ENCODE data around the gene CFAP52.
A peak's percentile ranks its signal among the peaks of the same experiment; 100 is the strongest.
"Not testable (repeated sequence)": the region's sequence is repeated elsewhere in the genome, so short reads cannot be mapped to it uniquely, and the experiment has no call there.

Gene CFAP52

DNA sequence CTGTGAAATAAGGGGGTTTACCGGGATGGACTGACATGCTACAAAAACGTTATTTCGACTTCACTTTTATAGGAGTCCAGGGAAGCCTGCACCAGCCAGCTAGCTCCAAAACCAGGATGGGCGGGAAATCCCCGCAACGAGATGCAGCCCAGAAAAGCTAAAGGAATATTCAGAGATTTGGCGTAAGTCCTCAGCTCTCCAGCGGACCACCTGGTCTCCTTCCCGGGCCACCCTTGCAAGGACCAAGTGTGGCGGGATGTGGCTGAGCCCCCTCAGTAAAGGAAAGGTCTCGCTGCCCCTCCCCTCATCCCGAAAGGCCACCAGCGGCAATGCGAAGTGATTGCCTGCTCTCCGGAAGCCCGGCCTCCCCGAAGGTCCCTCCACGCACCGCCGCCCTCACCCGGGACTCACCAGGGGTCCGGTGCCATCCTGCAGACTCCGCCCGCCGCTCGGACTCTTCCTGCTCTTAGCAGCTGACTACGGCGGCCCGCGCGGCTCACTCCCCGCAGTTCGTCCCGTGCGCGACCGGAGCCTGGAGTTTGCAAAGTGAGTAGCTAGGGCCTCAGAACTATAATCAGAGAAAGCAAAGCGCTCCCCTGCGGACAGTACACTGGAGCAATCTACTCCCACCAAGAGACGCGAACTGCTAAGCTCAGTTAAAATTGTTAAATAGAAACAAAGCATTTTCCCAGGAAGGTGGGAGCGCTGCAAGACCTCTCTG lies 901 bp upstream of the CFAP52 start, which contains the start of gene STX8:
Gene STX8, minus strand, starts transcription at position 440 of the 721 bp plus-strand sequence. Its CDS starts 12 bp downstream, at position 428.
- no peak within 1 kb of the TSS for H3K27ac ChIP-seq (ENCODE audit: low read length)
- no peaks in the 10 kb centered on the region for H3K36me3 ChIP-seq (ENCODE audit: control insufficient read depth, low read depth, low read length)
- peak within 1 kb of the TSS; percentile 88 for H3K4me3 ChIP-seq (ENCODE audit: low read length)
- H3K4me1 ChIP-seq (ENCODE audit: control insufficient read depth, low read depth, low read length): peaks cover 7% of the 10 kb centered on the region
- H3K9ac ChIP-seq (ENCODE audit: low read length): peak within 1 kb of the TSS; percentile 69
- H3K27me3 ChIP-seq (ENCODE audit: control insufficient read depth, insufficient read depth, low read length): no peaks in the 10 kb centered on the region
- H3K9me3 ChIP-seq (ENCODE audit: control insufficient read depth, low read depth, low read length): no peaks in the 10 kb centered on the region

DNA sequence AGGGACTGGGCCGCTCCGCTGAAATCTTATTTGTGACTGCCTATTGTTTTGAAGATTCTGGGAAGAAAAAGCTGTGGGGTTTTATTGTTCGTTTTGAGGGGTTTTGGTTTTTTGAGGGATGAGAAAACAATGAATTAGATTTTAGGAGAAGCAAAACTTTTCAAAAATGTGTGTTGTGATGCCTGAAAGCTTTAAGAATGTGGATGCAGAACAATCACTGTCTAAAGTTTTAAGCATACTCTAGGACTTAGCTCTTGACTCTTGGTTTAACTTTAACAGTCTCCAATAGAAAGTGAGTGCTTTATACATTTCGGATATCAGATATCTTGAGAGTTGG lies 899 bp downstream of the CFAP52 start:
- H3K9ac ChIP-seq (ENCODE audit: low read length): no peak overlapping the region
- no peak overlapping the region for H3K27ac ChIP-seq (ENCODE audit: low read length)
- H3K4me1 ChIP-seq (ENCODE audit: control insufficient read depth, low read depth, low read length): peaks cover 7% of the 10 kb centered on the region
- no peaks in the 10 kb centered on the region for H3K36me3 ChIP-seq (ENCODE audit: control insufficient read depth, low read depth, low read length)
- H3K9me3 ChIP-seq (ENCODE audit: control insufficient read depth, low read depth, low read length): no peaks in the 10 kb centered on the region
- no peaks in the 10 kb centered on the region for H3K27me3 ChIP-seq (ENCODE audit: control insufficient read depth, insufficient read depth, low read length)
- H3K4me3 ChIP-seq (ENCODE audit: low read length): peak overlapping the region; percentile 88

DNA sequence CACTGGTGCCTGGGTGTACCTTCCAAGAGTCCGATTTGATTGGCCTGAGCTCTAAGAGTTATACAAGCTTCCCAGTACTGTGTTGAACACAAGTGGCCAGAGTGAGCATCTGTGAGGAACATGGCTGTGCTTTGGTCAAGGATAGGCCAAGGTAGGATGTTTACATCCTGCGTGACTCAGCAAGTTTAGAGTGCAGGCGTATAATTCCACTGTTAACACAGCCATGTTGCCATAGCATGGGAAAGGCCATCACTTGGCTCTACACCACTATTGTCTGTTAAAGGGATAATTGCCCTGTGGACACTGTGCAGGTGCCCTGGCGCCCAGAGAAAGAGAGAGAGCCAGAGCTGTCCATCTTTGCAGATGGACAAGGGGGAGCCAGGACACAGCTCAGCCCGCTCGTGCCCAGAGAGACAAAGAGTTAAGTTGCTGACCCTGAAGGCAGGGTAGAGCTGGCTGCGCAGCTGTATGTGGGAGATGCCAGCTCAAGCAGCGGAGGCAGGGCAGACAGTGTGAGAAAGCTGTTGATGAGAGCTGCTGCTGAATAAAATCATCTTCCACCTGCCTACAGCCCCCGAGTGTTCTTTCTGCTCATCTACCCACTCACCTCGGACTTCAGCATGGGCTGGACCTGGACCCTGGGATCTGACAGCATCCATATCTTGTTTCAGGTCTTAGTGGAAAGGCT lies 11.7 kb downstream of the CFAP52 start:
- Histone ChIP-seq H3K27ac (ENCODE audit: low read length) (no peak overlapping the region), H3K9ac (ENCODE audit: low read length) (no peak overlapping the region), H3K4me3 (ENCODE audit: low read length) (no peak overlapping the region), H3K27me3 (ENCODE audit: control insufficient read depth, insufficient read depth, low read length) (no peaks in the 10 kb centered on the region), H3K4me1 (ENCODE audit: control insufficient read depth, low read depth, low read length) (no peaks in the 10 kb centered on the region), H3K9me3 (ENCODE audit: control insufficient read depth, low read depth, low read length) (peaks cover 3% of the 10 kb centered on the region), H3K36me3 (ENCODE audit: control insufficient read depth, low read depth, low read length) (no peaks in the 10 kb centered on the region)

DNA sequence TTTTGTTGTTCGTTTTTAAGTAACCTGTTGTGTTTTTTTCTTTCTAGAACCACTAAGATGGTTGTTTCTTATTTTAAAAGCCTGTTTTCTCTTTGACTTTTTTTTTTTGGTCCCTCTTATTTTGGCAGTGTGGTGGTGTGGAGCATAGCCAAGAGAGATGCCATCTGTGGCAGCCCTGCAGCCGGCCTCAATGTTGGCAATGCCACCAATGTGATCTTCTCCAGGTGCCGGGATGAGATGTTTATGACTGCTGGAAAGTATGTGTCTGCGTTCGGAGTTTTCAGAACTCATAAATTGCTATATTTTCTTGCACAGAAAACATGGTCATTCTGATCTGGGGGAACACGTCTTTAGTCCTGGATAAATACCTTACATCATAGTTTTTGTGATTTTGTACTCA lies 17.6 kb downstream of the CFAP52 start:
- no peaks in the 10 kb centered on the region for H3K9me3 ChIP-seq (ENCODE audit: control insufficient read depth, low read depth, low read length)

GRCh38 chr17:9597638-9598037 lies 21.2 kb downstream of the CFAP52 start:
- not testable (repeated sequence) for H3K4me1 ChIP-seq (ENCODE audit: control insufficient read depth, low read depth, low read length); H3K4me3 ChIP-seq (ENCODE audit: low read length); H3K9me3 ChIP-seq (ENCODE audit: control insufficient read depth, low read depth, low read length); H3K9ac ChIP-seq (ENCODE audit: low read length); H3K36me3 ChIP-seq (ENCODE audit: control insufficient read depth, low read depth, low read length); H3K27ac ChIP-seq (ENCODE audit: low read length); H3K27me3 ChIP-seq (ENCODE audit: control insufficient read depth, insufficient read depth, low read length)

More for the DNA sequence above, 17.6 kb downstream of the CFAP52 start:
- Histone ChIP-seq H3K4me1 (ENCODE audit: control insufficient read depth, low read depth, low read length) (no peaks in the 10 kb centered on the region), H3K27ac (ENCODE audit: low read length) (no peak overlapping the region), H3K27me3 (ENCODE audit: control insufficient read depth, insufficient read depth, low read length) (no peaks in the 10 kb centered on the region), H3K36me3 (ENCODE audit: control insufficient read depth, low read depth, low read length) (no peaks in the 10 kb centered on the region), H3K9ac (ENCODE audit: low read length) (no peak overlapping the region), H3K4me3 (ENCODE audit: low read length) (no peak overlapping the region)

DNA sequence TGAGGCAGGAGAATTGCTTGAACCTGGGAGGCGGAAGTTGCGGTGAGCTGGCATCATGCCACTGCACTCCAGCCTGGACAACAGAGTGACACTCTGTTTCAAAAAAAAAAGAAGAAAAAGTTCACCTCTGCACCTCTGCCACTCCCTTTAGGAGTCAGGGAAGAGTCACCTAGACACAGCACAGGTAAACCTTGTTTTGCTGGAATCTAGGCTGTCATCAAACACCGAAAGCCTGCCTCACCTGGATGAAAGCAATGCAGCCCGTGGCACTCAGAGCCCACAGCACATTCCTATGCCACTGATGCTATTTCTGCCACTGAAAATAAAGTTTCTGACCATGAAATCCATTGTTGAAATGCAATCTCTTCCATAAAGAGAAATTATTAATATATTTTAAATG lies 22.2 kb downstream of the CFAP52 start:
- H3K4me1 ChIP-seq (ENCODE audit: control insufficient read depth, low read depth, low read length): no peaks in the 10 kb centered on the region
- no peak overlapping the region for H3K4me3 ChIP-seq (ENCODE audit: low read length)

DNA sequence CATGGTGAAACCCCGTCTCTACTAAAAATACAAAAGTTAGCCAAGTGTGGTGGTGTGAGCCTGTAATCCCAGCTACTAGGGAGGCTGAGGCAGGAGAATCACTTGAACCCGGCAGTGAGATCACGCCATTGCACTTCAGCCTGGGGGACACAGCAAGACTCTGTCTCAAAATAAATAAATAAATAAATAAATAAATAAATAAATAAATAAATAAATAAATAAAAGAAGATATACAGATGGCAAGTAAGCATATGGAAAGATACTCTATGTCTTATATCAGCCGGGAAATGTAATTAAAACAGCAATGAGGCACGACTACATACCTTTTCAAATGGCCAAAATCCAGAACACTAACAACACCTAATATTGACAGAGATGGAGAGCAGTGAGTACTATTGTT lies 28.1 kb downstream of the CFAP52 start:
- H3K36me3 ChIP-seq (ENCODE audit: control insufficient read depth, low read depth, low read length); H3K27me3 ChIP-seq (ENCODE audit: control insufficient read depth, insufficient read depth, low read length); H3K4me3 ChIP-seq (ENCODE audit: low read length); H3K4me1 ChIP-seq (ENCODE audit: control insufficient read depth, low read depth, low read length); H3K27ac ChIP-seq (ENCODE audit: low read length); H3K9me3 ChIP-seq (ENCODE audit: control insufficient read depth, low read depth, low read length); H3K9ac ChIP-seq (ENCODE audit: low read length): not testable (repeated sequence)

More for the DNA sequence above, 22.2 kb downstream of the CFAP52 start:
- no peaks in the 10 kb centered on the region for H3K36me3 ChIP-seq (ENCODE audit: control insufficient read depth, low read depth, low read length)
- no peak overlapping the region for H3K9ac ChIP-seq (ENCODE audit: low read length)
- no peaks in the 10 kb centered on the region for H3K9me3 ChIP-seq (ENCODE audit: control insufficient read depth, low read depth, low read length)
- no peak overlapping the region for H3K27ac ChIP-seq (ENCODE audit: low read length)
- no peaks in the 10 kb centered on the region for H3K27me3 ChIP-seq (ENCODE audit: control insufficient read depth, insufficient read depth, low read length)

- Histone ChIP-seq H3K27me3 (ENCODE audit: control insufficient read depth, insufficient read depth, low read length) (no peaks in the 10 kb centered on the region), H3K4me1 (ENCODE audit: control insufficient read depth, low read depth, low read length) (no peaks in the 10 kb centered on the region), H3K36me3 (ENCODE audit: control insufficient read depth, low read depth, low read length) (no peaks in the 10 kb centered on the region), H3K27ac (ENCODE audit: low read length) (no peak overlapping the region), H3K9ac (ENCODE audit: low read length) (no peak overlapping the region), H3K4me3 (ENCODE audit: low read length) (no peak overlapping the region), H3K9me3 (ENCODE audit: control insufficient read depth, low read depth, low read length) (no peaks in the 10 kb centered on the region)
These were observed 30.0 kb downstream of the CFAP52 start for GRCh38 chr17:9606453-9606852.

GRCh38 chr17:9607058-9607457 lies 30.6 kb downstream of the CFAP52 start:
- H3K9me3 ChIP-seq (ENCODE audit: control insufficient read depth, low read depth, low read length): not testable (repeated sequence)

GRCh38 chr17:9611557-9611956 lies 35.1 kb downstream of the CFAP52 start:
- Histone ChIP-seq H3K27ac (ENCODE audit: low read length) (no peak overlapping the region), H3K36me3 (ENCODE audit: control insufficient read depth, low read depth, low read length) (no peaks in the 10 kb centered on the region), H3K9ac (ENCODE audit: low read length) (no peak overlapping the region), H3K27me3 (ENCODE audit: control insufficient read depth, insufficient read depth, low read length) (no peaks in the 10 kb centered on the region), H3K9me3 (ENCODE audit: control insufficient read depth, low read depth, low read length) (no peaks in the 10 kb centered on the region), H3K4me3 (ENCODE audit: low read length) (no peak overlapping the region), H3K4me1 (ENCODE audit: control insufficient read depth, low read depth, low read length) (no peaks in the 10 kb centered on the region)

More at GRCh38 chr17:9607058-9607457, 30.6 kb downstream of the CFAP52 start:
- H3K27me3 ChIP-seq (ENCODE audit: control insufficient read depth, insufficient read depth, low read length); H3K4me1 ChIP-seq (ENCODE audit: control insufficient read depth, low read depth, low read length); H3K36me3 ChIP-seq (ENCODE audit: control insufficient read depth, low read depth, low read length); H3K9ac ChIP-seq (ENCODE audit: low read length); H3K27ac ChIP-seq (ENCODE audit: low read length); H3K4me3 ChIP-seq (ENCODE audit: low read length): not testable (repeated sequence)

- no peaks in the 10 kb centered on the region for H3K27me3 ChIP-seq (ENCODE audit: control insufficient read depth, insufficient read depth, low read length)
- H3K36me3 ChIP-seq (ENCODE audit: control insufficient read depth, low read depth, low read length): no peaks in the 10 kb centered on the region
- no peak overlapping the region for H3K4me3 ChIP-seq (ENCODE audit: low read length)
- H3K27ac ChIP-seq (ENCODE audit: low read length): no peak overlapping the region
- H3K4me1 ChIP-seq (ENCODE audit: control insufficient read depth, low read depth, low read length): no peaks in the 10 kb centered on the region
- H3K9ac ChIP-seq (ENCODE audit: low read length): no peak overlapping the region
- H3K9me3 ChIP-seq (ENCODE audit: control insufficient read depth, low read depth, low read length): no peaks in the 10 kb centered on the region
These were observed 35.6 kb downstream of the CFAP52 start for GRCh38 chr17:9612006-9612405.

DNA sequence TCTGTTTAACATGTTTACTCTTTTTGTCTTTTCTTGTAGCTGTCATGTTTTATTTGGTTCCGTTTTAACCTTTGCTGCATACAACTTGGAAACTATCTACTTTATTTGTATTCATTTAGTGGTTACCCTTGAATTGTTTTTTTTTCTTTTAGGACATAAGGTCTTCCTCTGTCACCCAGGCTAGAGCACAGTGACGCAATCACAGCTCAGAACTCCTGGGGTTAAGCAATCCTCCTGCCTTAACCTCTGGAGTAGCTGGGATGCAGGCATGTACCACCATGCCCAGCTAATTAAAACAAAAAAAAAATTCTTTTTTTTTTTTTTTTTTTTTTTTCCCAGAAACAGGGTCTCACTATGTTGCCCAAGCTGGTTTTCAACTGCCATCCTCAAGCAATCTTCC lies 39.0 kb downstream of the CFAP52 start:
- Histone ChIP-seq H3K9me3 (ENCODE audit: control insufficient read depth, low read depth, low read length) (no peaks in the 10 kb centered on the region), H3K9ac (ENCODE audit: low read length) (no peak overlapping the region), H3K27me3 (ENCODE audit: control insufficient read depth, insufficient read depth, low read length) (no peaks in the 10 kb centered on the region), H3K4me1 (ENCODE audit: control insufficient read depth, low read depth, low read length) (no peaks in the 10 kb centered on the region), H3K27ac (ENCODE audit: low read length) (no peak overlapping the region), H3K36me3 (ENCODE audit: control insufficient read depth, low read depth, low read length) (no peaks in the 10 kb centered on the region), H3K4me3 (ENCODE audit: low read length) (no peak overlapping the region)

Measured in iPS-18a (cell line).